Astrocyte of the spinal cord (primary cell): ENCODE measurements around the gene OSM.

Experiments used
- DNase-seq: peaks from one replicate; pipeline ENCODE4 v3.0.0; 2011; ENCODE audit warnings: low read depth, low spot score
- H3K4me3 ChIP-seq: 2 replicates; pipeline ENCODE4 v1.5.1; 2011; ENCODE audit warnings: low read depth, mild to moderate bottlenecking, low read length, moderate library complexity
- in situ Hi-C: cut with HindIII; loops from 2 replicates; pipeline ENCODE4 v1.10.0; 2017; ENCODE audit warnings: low sequenced_read_pairs
- TF ChIP-seq, protein P1 (sequence below): IDR thresholded peaks from 2 replicates; pipeline ENCODE4 v1.5.1; 2012; ENCODE audit warnings: low read depth, mild to moderate bottlenecking, low read length, inconsistent platforms

OSM gene

DNA sequence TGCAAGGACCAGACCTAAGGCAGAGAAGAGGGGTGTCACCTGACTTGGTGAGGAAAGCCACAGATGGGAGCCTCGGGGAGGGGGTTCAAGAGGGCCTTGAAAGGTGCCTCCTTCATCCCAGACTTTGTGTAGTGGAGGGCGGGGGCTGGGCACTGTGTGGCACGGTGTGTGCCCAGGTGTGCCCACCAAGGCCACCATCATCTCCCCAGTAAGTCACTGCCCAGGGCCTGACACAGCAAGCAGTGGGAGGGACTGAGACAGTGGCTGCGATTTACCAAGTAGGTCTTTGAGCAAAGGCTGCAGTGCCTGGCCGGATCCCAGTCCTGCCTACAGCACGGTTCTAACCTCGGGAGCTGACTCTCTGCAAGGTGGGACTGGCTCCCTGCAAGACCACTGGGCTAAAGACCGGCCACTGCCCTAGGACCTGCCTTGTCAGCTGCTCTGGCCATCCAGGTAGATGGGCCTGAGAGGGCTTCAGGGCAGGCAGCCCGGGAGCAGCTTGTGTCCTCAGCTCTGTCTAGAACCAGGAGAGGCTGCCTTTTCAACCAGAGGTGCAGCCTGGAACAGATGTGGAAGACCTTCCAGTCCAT is 1.4 kb downstream of the OSM start:
- TF ChIP-seq, protein P1, sequence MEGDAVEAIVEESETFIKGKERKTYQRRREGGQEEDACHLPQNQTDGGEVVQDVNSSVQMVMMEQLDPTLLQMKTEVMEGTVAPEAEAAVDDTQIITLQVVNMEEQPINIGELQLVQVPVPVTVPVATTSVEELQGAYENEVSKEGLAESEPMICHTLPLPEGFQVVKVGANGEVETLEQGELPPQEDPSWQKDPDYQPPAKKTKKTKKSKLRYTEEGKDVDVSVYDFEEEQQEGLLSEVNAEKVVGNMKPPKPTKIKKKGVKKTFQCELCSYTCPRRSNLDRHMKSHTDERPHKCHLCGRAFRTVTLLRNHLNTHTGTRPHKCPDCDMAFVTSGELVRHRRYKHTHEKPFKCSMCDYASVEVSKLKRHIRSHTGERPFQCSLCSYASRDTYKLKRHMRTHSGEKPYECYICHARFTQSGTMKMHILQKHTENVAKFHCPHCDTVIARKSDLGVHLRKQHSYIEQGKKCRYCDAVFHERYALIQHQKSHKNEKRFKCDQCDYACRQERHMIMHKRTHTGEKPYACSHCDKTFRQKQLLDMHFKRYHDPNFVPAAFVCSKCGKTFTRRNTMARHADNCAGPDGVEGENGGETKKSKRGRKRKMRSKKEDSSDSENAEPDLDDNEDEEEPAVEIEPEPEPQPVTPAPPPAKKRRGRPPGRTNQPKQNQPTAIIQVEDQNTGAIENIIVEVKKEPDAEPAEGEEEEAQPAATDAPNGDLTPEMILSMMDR = no peak
- in situ Hi-C loops = no loop called here
- no peak overlapping the region for H3K4me3 ChIP-seq
- DNase-seq = no peak

DNA sequence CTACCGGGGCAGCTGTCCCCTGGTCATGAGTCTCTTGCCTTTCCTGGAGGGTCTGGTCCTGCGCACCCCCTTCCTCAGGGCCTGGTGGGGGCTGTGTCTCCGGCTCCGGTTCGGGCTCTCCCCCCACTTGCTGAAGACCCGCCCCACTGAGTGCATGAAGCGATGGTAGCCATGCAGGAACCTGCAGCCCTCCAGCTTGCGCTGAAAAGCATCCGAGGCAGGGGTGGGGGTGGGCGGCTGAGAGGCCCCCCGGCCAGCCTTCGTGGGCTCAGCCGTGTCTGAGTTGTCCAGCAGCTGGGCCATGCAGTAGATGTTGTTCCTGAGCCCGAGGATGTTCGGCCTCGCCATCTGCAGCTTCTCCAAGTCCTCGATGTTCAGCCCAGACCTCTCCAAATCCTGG is 2.8 kb downstream of the OSM start:
- no peak for DNase-seq
- in situ Hi-C loops = no loop called here
- no peak overlapping the region for H3K4me3 ChIP-seq
- TF ChIP-seq, protein P1 = no peak

DNA sequence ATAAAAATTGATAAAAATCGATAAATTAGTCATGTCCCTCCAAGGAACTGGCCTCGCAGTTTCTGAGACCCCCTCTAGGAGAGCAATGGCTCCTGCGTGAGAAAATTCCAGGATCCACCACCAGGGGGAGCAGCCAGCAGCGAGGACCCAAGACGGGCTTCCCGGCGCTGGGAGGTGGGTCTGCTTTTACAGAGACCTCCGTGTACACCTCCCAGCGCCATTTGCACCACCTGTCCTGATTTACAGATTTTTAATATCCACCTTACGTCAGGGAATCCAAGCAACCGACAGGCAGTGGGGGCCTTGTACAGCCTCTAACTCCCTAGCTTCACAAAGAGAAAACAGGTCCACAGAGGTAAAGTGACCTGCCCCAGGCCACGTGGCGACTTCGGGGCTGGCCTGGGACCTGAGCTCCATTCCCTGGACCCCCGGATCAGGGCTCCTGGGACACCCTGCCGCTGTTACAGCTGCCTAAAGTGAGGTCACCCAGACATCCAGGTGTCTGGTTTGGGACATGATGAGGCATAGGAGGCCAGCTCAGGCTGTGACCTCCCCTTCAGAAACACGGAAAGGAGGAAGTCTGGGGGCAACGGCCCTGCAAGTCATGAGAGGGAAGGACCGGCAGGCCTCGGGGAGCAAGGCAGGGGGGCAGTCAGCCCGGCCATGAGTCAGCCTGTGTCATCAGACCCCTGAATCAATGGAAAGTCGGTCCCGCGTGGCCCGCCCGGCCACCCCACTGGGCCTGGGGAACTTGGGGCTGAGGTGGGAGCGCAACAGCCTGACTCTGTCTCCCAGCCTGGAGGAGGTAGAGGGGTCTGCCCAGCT is 3.5 kb downstream of the OSM start:
- TF ChIP-seq, protein P1 = peak; percentile 90
- DNase-seq = peak; percentile 56
- in situ Hi-C loops = no loop called here
- no peak overlapping the region for H3K4me3 ChIP-seq

DNA sequence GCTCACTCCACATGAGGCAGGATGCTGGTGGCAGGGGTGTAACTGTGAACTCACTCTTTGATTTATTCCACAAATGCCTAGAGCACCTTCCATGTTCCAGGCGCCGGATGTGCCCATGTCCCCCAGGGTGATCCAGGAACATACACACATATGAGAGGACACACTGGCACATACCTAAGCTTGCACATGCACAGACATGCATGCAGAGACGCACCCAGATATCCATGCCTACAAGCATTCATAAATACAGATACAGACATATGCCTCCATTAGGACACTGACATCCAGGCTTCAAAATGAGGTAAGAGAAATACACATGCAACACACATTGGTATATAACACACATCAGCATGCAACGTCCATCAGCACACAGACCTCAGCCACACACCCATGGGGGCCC is 4.5 kb downstream of the OSM start:
- TF ChIP-seq, protein P1 = no peak
- in situ Hi-C loops = no loop called here
- DNase-seq = no peak
- no peak overlapping the region for H3K4me3 ChIP-seq

DNA sequence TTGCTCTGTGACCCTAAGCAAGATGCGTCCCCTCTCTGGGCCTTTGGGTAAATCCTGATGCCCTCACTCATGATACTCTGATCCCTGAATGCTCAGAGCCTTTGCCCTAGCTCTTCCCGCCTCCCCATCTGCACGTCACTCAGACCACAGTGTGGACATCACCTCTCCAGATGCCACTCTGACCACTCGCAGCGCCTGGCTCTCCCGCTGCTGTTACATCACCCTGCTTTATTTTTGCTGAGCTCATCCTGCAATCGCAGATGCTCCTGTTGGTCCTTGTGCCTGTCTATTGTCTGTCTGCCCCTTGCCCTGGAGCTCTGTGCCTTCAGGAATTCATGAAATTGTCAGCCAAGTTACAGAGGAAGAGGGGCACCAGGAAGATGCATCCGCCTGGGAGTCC is 5.5 kb downstream of the OSM start:
- DNase-seq = no peak
- H3K4me3 ChIP-seq = no peak overlapping the region
- TF ChIP-seq, protein P1 = no peak
- in situ Hi-C loops = no loop called here

DNA sequence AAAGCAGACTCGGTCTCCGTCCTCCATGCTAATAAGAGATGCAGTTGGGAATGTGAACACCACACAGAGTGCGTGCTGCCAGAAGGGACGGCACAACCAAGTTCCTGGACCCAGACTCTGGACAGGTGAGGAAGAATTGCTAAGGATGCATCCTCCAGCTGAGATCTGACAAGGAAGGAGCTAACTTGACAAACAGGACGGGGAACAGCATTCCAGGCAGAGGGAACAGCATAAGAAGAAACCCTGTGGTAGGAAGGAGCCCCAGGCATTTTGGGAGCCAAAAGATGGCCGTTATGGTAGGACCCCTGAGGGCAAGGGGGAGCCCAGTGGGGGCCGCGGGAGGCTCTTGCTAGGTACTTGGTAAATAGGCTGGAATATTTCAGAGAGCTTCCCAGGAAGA is 6.0 kb downstream of the OSM start:
- no peak for DNase-seq
- H3K4me3 ChIP-seq = no peak overlapping the region
- in situ Hi-C loops = no loop called here
- TF ChIP-seq, protein P1 = no peak
